HEK293 (cell line): ENCODE data around the gene ASIC4.

Experiments
- CTCF ChIA-PET: fragments of 350-600 bp; formaldehyde crosslinking; extraction: SDS; loops from one replicate; lab custom pipeline; 2021; ENCODE audit warnings: antibody characterized with exemption; lab: Yijun Ruan, JAX
- POLR2A ChIA-PET: fragments of 300-600 bp; formaldehyde crosslinking; extraction: SDS; loops from one replicate; lab custom pipeline; 2020; ENCODE audit warnings: antibody characterized with exemption, inconsistent platforms; lab: Yijun Ruan, JAX
- H3K27ac ChIP-seq: fragments of 200-500 bp; sonication (Bioruptor generic); 2 replicates; pipeline ENCODE4 v1.5.1; 2014; ENCODE audit warnings: low read depth, low read length, control low read depth, inconsistent platforms; ENCODE audit errors: extremely low read depth
- H3K36me3 ChIP-seq, 2 experiments: fragments of 200-500 bp in 1 of 2; sonication (Bioruptor generic) in 1 of 2; 1 replicate in 1 of 2; 2 replicates in 1 of 2; pipeline ENCODE4 v1.5.1; 2014 to 2017; ENCODE audit warnings: inconsistent platforms in 2 of 2, low read length in 2 of 2; ENCODE audit not compliant: control insufficient read depth in 2 of 2, insufficient read depth in 1 of 2
- H3K4me1 ChIP-seq: fragments of 200-500 bp; sonication (Bioruptor generic); 2 replicates; pipeline ENCODE4 v1.5.1; 2014; ENCODE audit warnings: mild to moderate bottlenecking, low read length, inconsistent platforms; ENCODE audit not compliant: control insufficient read depth, insufficient read depth
- H3K4me3 ChIP-seq: 2 replicates; pipeline ENCODE4 v1.5.1; 2011; ENCODE audit warnings: low read depth, mild to moderate bottlenecking, control low read depth, low read length, moderate library complexity
- H3K9me3 ChIP-seq: fragments of 200-500 bp; sonication (Bioruptor generic); 2 replicates; pipeline ENCODE4 v1.5.1; 2014; ENCODE audit warnings: low read depth, low read length, inconsistent platforms; ENCODE audit not compliant: control insufficient read depth, insufficient read depth
- FEZF1 ChIP-seq: fragments of 450-650 bp; formaldehyde crosslinking; IDR thresholded peaks from 2 replicates; pipeline ENCODE4 v1.5.1; 2016; ENCODE audit warnings: missing biosample characterization, missing genetic modification characterization
- GLIS2 ChIP-seq: fragments of 450-650 bp; formaldehyde crosslinking; IDR thresholded peaks from 2 replicates; pipeline ENCODE4 v1.5.1; 2016; ENCODE audit warnings: missing biosample characterization, missing genetic modification characterization
- KLF8 ChIP-seq: fragments of 450-650 bp; formaldehyde crosslinking; IDR thresholded peaks from 2 replicates; pipeline ENCODE4 v1.5.1; 2016; ENCODE audit warnings: missing biosample characterization, missing genetic modification characterization
- MZF1 ChIP-seq: fragments of 450-650 bp; formaldehyde crosslinking; IDR thresholded peaks from 2 replicates; pipeline ENCODE4 v1.5.1; 2017; ENCODE audit warnings: missing biosample characterization, missing genetic modification characterization, borderline replicate concordance
- PRDM1 ChIP-seq: fragments of 450-650 bp; formaldehyde crosslinking; IDR thresholded peaks from 2 replicates; pipeline ENCODE4; 2016; ENCODE audit warnings: missing biosample characterization, missing genetic modification characterization
- PRDM6 ChIP-seq: fragments of 450-650 bp; formaldehyde crosslinking; IDR thresholded peaks from 2 replicates; pipeline ENCODE4 v1.5.1; 2017; ENCODE audit warnings: missing biosample characterization, missing genetic modification characterization
- TRIM28 ChIP-seq: IDR thresholded peaks from 2 replicates; pipeline ENCODE4 v1.6.1; 2011; ENCODE audit warnings: low read length, control low read depth, borderline replicate concordance
- TSHZ1 ChIP-seq: fragments of 450-650 bp; formaldehyde crosslinking; IDR thresholded peaks from 2 replicates; pipeline ENCODE4 v1.5.1; 2016; ENCODE audit warnings: missing biosample characterization, missing genetic modification characterization, borderline replicate concordance
- ZBTB10 ChIP-seq: fragments of 450-650 bp; formaldehyde crosslinking; IDR thresholded peaks from 2 replicates; pipeline ENCODE4 v1.5.1; 2016; ENCODE audit warnings: missing biosample characterization, missing genetic modification characterization
- ZBTB17 ChIP-seq: fragments of 450-650 bp; formaldehyde crosslinking; IDR thresholded peaks from 2 replicates; pipeline ENCODE4 v1.5.1; 2016; ENCODE audit warnings: missing biosample characterization, missing genetic modification characterization
- ZNF184 ChIP-seq: fragments of 450-650 bp; IDR thresholded peaks from 2 replicates; pipeline ENCODE4 v1.5.1; 2018; ENCODE audit warnings: missing biosample characterization, mild to moderate bottlenecking, missing genetic modification characterization
- ZNF214 ChIP-seq: fragments of 450-650 bp; formaldehyde crosslinking; IDR thresholded peaks from 2 replicates; pipeline ENCODE4 v1.5.1; 2017; ENCODE audit warnings: missing biosample characterization, mild to moderate bottlenecking, missing genetic modification characterization, borderline replicate concordance
- ZNF23 ChIP-seq: fragments of 450-650 bp; formaldehyde crosslinking; IDR thresholded peaks from 2 replicates; pipeline ENCODE4 v1.5.1; 2016; ENCODE audit warnings: missing biosample characterization, missing genetic modification characterization, borderline replicate concordance
- ZNF24 ChIP-seq: fragments of 450-650 bp; formaldehyde crosslinking; IDR thresholded peaks from 2 replicates; pipeline ENCODE4 v1.5.1; 2016; ENCODE audit warnings: missing biosample characterization, missing genetic modification characterization
- ZNF548 ChIP-seq: fragments of 450-650 bp; formaldehyde crosslinking; IDR thresholded peaks from 2 replicates; pipeline ENCODE4 v1.5.1; 2016; ENCODE audit warnings: missing biosample characterization, missing genetic modification characterization
- ZNF600 ChIP-seq: fragments of 450-650 bp; formaldehyde crosslinking; IDR thresholded peaks from 2 replicates; pipeline ENCODE4 v1.5.1; 2016; ENCODE audit warnings: missing biosample characterization, missing genetic modification characterization
- ZNF670 ChIP-seq: fragments of 450-650 bp; formaldehyde crosslinking; IDR thresholded peaks from 2 replicates; pipeline ENCODE4 v1.5.1; 2016; ENCODE audit warnings: missing biosample characterization, missing genetic modification characterization, low read depth
- ZSCAN16 ChIP-seq: fragments of 450-650 bp; formaldehyde crosslinking; IDR thresholded peaks from 2 replicates; pipeline ENCODE4 v1.5.1; 2016; ENCODE audit warnings: missing biosample characterization, missing genetic modification characterization
- TF ChIP-seq, protein P1 (sequence below): fragments of 450-650 bp; formaldehyde crosslinking; IDR thresholded peaks from 2 replicates; pipeline ENCODE4 v1.5.1; 2016; ENCODE audit warnings: missing biosample characterization, missing genetic modification characterization

Gene ASIC4

GRCh38 chr2:219501849-219502248, 12.4 kb upstream of the ASIC4 start:
- ChIA-PET POLR2A (no interaction called here), CTCF (interaction anchor here (4.6 to 9.5 kb wide), 2 partner anchors 10 to 25 kb away, joined by 29 to 150 read pairs; partner anchors contain the start of gene ASIC4)
- no peak overlapping the region for H3K4me3 ChIP-seq
- TF ChIP-seq ZNF23 (tag by site-specific recombination) = no peak
- TF ChIP-seq ZSCAN16 (tag by site-specific recombination) = no peak
- no peak for TF ChIP-seq ZNF600 (tag by site-specific recombination)
- TF ChIP-seq, protein P1, sequence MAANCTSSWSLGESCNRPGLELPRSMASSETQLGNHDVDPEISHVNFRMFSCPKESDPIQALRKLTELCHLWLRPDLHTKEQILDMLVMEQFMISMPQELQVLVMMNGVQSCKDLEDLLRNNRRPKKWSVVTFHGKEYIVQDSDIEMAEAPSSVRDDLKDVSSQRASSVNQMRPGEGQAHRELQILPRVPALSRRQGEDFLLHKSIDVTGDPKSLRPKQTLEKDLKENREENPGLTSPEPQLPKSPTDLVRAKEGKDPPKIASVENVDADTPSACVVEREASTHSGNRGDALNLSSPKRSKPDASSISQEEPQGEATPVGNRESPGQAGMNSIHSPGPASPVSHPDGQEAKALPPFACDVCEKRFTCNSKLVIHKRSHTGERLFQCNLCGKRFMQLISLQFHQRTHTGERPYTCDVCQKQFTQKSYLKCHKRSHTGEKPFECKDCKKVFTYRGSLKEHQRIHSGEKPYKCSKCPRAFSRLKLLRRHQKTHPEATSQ (tag by site-specific recombination) = no peak
- TF ChIP-seq KLF8 (tag by site-specific recombination) = no peak
- TF ChIP-seq PRDM6 (tag by site-specific recombination) = no peak
- TF ChIP-seq ZNF670 (tag by site-specific recombination) = no peak
- no peak for TF ChIP-seq ZNF214 (tag by site-specific recombination)
- 0 out of 2 replicates have a peak, but pooled peaks cover 5% of the 10 kb centered on the region for H3K4me1 ChIP-seq
- H3K36me3 ChIP-seq = peaks cover 0 to 45% of the 10 kb centered on the region in 2 experiments; a peak in 2 of 3 replicates
- no peak overlapping the region for H3K27ac ChIP-seq
- H3K9me3 ChIP-seq = no peaks in the 10 kb centered on the region

- no peak overlapping the region for H3K4me3 ChIP-seq
- no peaks in the 10 kb centered on the region for H3K9me3 ChIP-seq
- TF ChIP-seq MZF1 (no peak), PRDM1 (tag by site-specific recombination) (no peak), ZNF548 (tag by site-specific recombination) (no peak)
- TF ChIP-seq, protein P1 (tag by site-specific recombination) = no peak
- TF ChIP-seq, all 188 proteins: peak for 0
- Histone ChIP-seq H3K36me3 (peaks cover 0 to 53% of the 10 kb centered on the region in 2 experiments; a peak in 2 of 3 replicates), H3K4me1 (0 out of 2 replicates have a peak, but pooled peaks cover 5% of the 10 kb centered on the region), H3K27ac (no peak overlapping the region)
- POLR2A ChIA-PET = no interaction called here
- CTCF ChIA-PET = interaction anchor here (0.8 to 1.4 kb wide), 2 partner anchors 27 kb away, joined by 4 to 5 read pairs; no protein-coding TSS in a partner anchor
Observed at GRCh38 chr2:219502618-219503017, 11.7 kb upstream of the ASIC4 start.

DNA sequence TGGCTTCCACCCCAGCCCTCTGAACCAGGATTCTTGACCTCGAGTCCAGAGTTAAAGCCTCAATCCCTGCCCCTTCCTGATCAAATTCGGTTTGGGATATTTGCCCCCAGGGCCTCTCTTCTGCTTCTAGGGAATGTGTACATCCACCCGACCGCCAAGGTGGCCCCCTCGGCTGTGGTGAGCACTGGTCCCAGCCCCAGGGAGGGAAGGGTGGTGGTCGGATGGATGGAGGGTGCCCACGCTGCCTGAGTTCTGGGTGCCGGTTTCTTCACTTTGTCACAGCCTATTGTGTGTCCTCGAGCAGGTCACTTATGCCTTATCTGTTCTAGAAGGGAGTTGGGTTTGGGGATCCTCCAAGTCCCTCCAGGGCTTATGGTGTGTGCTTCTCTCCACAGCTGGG, 8.7 kb upstream of the ASIC4 start:
- peaks cover 0 to 53% of the 10 kb centered on the region in 2 experiments; a peak in 2 of 3 replicates for H3K36me3 ChIP-seq
- CTCF ChIA-PET = no interaction called here
- no peak for TF ChIP-seq TSHZ1 (tag by site-specific recombination)
- no peak for TF ChIP-seq FEZF1 (tag by site-specific recombination)
- no peak for TF ChIP-seq ZNF24 (tag by site-specific recombination)
- no peak for TF ChIP-seq GLIS2
- TF ChIP-seq TRIM28 = no peak
- TF ChIP-seq ZNF184 (tag by site-specific recombination) = no peak
- no peak for TF ChIP-seq ZBTB17 (tag by site-specific recombination)
- TF ChIP-seq ZBTB10 (tag by site-specific recombination) = no peak
- peaks cover 2% of the 10 kb centered on the region for H3K4me1 ChIP-seq
- POLR2A ChIA-PET = no interaction called here
- H3K27ac ChIP-seq = no peak overlapping the region
- H3K4me3 ChIP-seq = no peak overlapping the region
- no peaks in the 10 kb centered on the region for H3K9me3 ChIP-seq
